HepG2 (cell line): ENCODE measurements around the gene SLC25A5. TPM values are rescaled to one million over a fixed set of nuclear protein-coding genes. Genes with fewer than 3 reads are reported as not detected.

ENCODE experiments used
- AHDC1 ChIP-seq: sonication (generic); formaldehyde crosslinking; IDR thresholded peaks from 2 replicates; pipeline ENCODE4 v1.5.1; 2020; ENCODE audit warnings: mild to moderate bottlenecking, missing genetic modification reagents, borderline replicate concordance
- BORCS8-MEF2B ChIP-seq: sonication (generic); formaldehyde crosslinking; IDR thresholded peaks from 2 replicates; pipeline ENCODE4 v1.8.0; 2022; ENCODE audit warnings: mild to moderate bottlenecking, missing genetic modification reagents
- CBX5 ChIP-seq: sonication (generic); formaldehyde crosslinking; IDR thresholded peaks from 2 replicates; pipeline ENCODE4 v1.4.0; 2020; ENCODE audit warnings: missing genetic modification reagents, borderline replicate concordance
- CCDC6 ChIP-seq: sonication (generic); formaldehyde crosslinking; IDR thresholded peaks from 2 replicates; pipeline ENCODE4 v1.8.1; 2022; ENCODE audit warnings: mild to moderate bottlenecking, missing genetic modification reagents, moderate library complexity
- ESRRA ChIP-seq: sonication (generic); formaldehyde crosslinking; IDR thresholded peaks from 2 replicates; pipeline ENCODE4 v1.5.1; 2020; ENCODE audit warnings: mild to moderate bottlenecking, low read depth, missing genetic modification reagents
- FOXP4 ChIP-seq: sonication (generic); formaldehyde crosslinking; IDR thresholded peaks from 2 replicates; pipeline ENCODE4 v1.4.0; 2020; ENCODE audit warnings: missing genetic modification reagents
- MATR3 ChIP-seq: sonication (generic); formaldehyde crosslinking; IDR thresholded peaks from 2 replicates; pipeline ENCODE4 v1.4.0; 2020; ENCODE audit warnings: missing genetic modification reagents
- MED8 ChIP-seq: sonication (generic); formaldehyde crosslinking; IDR thresholded peaks from 2 replicates; pipeline ENCODE4 v1.8.1; 2023; ENCODE audit warnings: mild to moderate bottlenecking, missing genetic modification reagents; ENCODE audit not compliant: insufficient replicate concordance
- MIER2 ChIP-seq: IDR thresholded peaks from 2 replicates; pipeline ENCODE4 v1.6.1; 2016; ENCODE audit warnings: missing biosample characterization, missing genetic modification reagents
- MZF1 ChIP-seq: sonication (generic); formaldehyde crosslinking; IDR thresholded peaks from 2 replicates; pipeline ENCODE4 v1.8.1; 2023; ENCODE audit warnings: mild to moderate bottlenecking, missing genetic modification reagents, borderline replicate concordance
- SMARCE1 ChIP-seq: fragments of 450-650 bp; IDR thresholded peaks from 2 replicates; pipeline ENCODE4 v1.6.1; 2017; ENCODE audit warnings: borderline replicate concordance
- SMC3 ChIP-seq: IDR thresholded peaks from 2 replicates; pipeline ENCODE4 v1.6.1; 2011; ENCODE audit warnings: low read length, improper control_type of control experiment
- TFDP2 ChIP-seq: sonication (generic); formaldehyde crosslinking; IDR thresholded peaks from 2 replicates; pipeline ENCODE4 v1.4.0; 2020; ENCODE audit warnings: missing genetic modification reagents
- ZBTB20 ChIP-seq: sonication (generic); formaldehyde crosslinking; IDR thresholded peaks from 2 replicates; pipeline ENCODE4 v1.8.1; 2023; ENCODE audit warnings: missing genetic modification reagents, low read depth, mild to moderate bottlenecking, borderline replicate concordance
- ZFAT ChIP-seq: sonication (generic); formaldehyde crosslinking; conservative IDR thresholded peaks from 2 replicates; pipeline ENCODE4 v1.8.1; 2023; ENCODE audit warnings: missing genetic modification reagents, inconsistent platforms
- ZNF12 ChIP-seq: sonication (generic); formaldehyde crosslinking; IDR thresholded peaks from 2 replicates; pipeline ENCODE4 v1.5.0; 2020; ENCODE audit warnings: missing genetic modification reagents
- ZNF281 ChIP-seq: sonication (generic); formaldehyde crosslinking; IDR thresholded peaks from 2 replicates; pipeline ENCODE4 v1.4.0; 2020; ENCODE audit warnings: missing genetic modification reagents, borderline replicate concordance
- polyA plus RNA-seq, 8 experiments: library from polyadenylated mRNA; depleted of rRNA in 3 of 8; stranded (reverse) in 7 of 8; unstranded in 1 of 8; fragments of >200 nt; fragmentation: Illumina TruSeq in 4 of 8; extraction: Trizol in 4 of 8; gene quantifications; 2 replicates each; pipeline versions ENCODE4 v1.2.1 to v1.2.3, GENCODE V29; 2011 to 2016; ENCODE audit warnings: low read depth in 4 of 8, missing spikeins in 1 of 8, mixed read lengths in 1 of 8; ENCODE audit not compliant: insufficient read depth in 1 of 8
- total RNA-seq, 5 experiments: library from RNA; depleted of rRNA; stranded (reverse); fragments of >200 nt; fragmentation: Illumina TruSeq; extraction: Trizol; gene quantifications; 2 replicates each; pipeline ENCODE4 v1.2.3, GENCODE V29; 2016; ENCODE audit warnings: low read depth in 1 of 5

Gene SLC25A5
- total and polyA plus RNA-seq, 2 of the 13 experiments (the other 11 are each of a cell fraction or from before 2014, with no cell fraction given), result 300 to 402 TPM

DNA sequence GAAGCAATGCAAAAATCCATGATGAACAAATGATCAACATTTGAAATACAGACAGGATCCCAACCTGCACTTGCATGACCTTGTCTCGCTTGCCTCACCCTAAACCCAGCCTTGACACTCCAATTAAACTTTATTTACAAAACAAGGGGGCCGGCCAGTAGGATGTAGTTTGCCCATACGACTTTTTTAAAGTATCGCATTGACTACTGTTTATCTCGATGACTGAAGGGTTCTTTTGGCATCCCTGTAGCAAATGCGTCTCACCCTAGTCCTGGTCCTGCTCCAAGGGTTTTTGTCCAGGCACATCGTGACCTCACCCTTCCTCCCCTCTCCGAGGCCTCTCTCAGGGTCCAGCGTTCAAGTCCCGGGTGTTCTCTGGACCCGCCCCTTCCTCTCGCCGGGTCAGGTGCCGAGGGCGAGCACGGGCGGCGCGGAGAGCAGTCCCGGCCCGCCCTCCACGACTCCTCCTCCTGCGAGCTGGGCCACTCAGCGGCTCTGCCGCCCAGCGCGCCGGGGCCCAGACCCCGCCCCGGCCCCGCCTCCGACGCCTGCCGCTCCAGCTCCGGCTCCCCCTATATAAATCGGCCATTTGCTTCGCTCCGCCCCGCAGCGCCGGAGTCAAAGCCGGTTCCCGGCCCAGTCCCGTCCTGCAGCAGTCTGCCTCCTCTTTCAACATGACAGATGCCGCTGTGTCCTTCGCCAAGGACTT, at the start of gene SLC25A5 (continued):
- TF ChIP-seq FOXP4 (CRISPR knock-in tag) (no peak), MATR3 (CRISPR knock-in tag) (no peak), MIER2 (CRISPR knock-in tag) (no peak), BORCS8-MEF2B (CRISPR knock-in tag) (peak; percentile 46; the same call in 1 of the 2 replicates), CBX5 (CRISPR knock-in tag) (no peak), MED8 (CRISPR knock-in tag) (peak; percentile 41), SMC3 (no peak), TFDP2 (CRISPR knock-in tag) (peak; percentile 90), SMARCE1 (no peak), ZNF281 (CRISPR knock-in tag) (no peak), ZFAT (CRISPR knock-in tag) (no peak), ESRRA (CRISPR knock-in tag) (no peak), ZNF12 (CRISPR knock-in tag) (no peak), AHDC1 (CRISPR knock-in tag) (no peak), ZBTB20 (no peak), MZF1 (no peak), CCDC6 (CRISPR knock-in tag) (no peak)
